Activated naive CD8-positive, alpha-beta T cell treated with anti-CD3 and anti-CD28 coated beads, Interleukin-2, amount 50 U/mL, for 16 hours (primary cell): ENCODE measurements around the gene PLVAP.
"Not testable (repeated sequence)": the region's sequence is repeated elsewhere in the genome, so short reads cannot be mapped to it uniquely, and the experiment has no call there.

Experiments used
- DNase-seq: peaks from one replicate; pipeline ENCODE4 v3.0.0-alpha.2; 2020; ENCODE audit warnings: low read depth, low spot score

PLVAP gene

DNA sequence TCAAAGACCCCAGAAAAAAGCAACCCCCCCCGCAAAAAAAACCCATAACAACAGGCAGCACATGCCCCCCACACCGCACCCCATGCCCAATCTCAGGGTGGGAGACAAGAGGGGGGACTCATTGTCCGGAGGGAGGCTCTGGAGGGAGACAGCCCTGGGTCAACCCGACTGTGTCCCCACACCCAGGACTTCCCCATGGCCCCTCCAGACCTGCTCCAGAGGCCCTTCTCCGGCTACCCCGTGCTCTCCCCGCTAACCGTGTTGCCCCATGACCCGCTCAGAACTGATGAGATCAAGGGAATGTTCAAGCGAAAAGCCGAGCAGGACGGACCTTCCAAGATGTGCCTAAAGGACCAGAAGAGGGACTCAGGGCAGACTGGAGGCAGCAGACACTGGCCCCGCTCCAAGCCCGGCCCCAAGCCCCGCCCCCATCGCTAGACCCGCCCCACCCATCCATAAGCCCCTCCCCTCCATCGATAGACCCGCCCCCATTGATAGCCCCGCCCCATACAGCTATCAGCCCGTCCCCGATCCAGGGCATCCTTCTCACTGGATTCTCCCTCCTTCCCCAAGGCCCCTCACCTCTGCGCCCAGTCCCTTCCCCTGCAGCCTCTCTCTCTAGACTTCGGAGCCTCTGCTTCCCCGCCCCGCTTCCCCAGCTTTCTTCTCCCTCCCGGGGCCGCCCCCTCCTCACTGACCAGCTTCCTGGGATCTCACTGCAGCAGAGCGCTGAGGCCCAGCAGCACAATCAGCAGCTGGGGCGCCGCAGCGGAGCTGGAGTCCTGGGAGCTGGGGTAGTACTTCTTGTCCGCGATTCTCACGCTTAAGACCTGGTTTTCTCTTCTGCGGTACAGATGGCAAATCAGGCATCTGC is 26.1 kb upstream of the PLVAP start:
- DNase-seq = no peak

DNA sequence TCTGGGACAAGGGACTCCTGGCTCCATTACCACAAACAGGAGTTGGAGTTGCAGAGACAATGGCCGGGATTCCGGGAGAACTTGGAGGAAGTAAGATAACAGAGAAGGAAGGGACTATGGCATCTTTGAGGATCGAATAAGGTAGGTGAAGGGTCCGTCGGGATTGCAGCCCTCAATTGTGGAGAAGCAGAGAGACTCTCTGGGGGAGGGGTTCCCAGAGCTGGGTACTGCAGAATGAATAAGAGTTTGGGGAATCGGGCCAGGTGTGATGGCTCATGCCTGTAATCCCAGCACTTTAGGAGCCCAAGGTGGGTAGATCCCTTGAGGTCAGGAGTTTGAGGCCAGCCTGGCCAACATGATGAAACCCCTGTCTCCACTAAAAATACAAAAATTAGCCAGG is 24.5 kb upstream of the PLVAP start:
- DNase-seq = no peak

DNA sequence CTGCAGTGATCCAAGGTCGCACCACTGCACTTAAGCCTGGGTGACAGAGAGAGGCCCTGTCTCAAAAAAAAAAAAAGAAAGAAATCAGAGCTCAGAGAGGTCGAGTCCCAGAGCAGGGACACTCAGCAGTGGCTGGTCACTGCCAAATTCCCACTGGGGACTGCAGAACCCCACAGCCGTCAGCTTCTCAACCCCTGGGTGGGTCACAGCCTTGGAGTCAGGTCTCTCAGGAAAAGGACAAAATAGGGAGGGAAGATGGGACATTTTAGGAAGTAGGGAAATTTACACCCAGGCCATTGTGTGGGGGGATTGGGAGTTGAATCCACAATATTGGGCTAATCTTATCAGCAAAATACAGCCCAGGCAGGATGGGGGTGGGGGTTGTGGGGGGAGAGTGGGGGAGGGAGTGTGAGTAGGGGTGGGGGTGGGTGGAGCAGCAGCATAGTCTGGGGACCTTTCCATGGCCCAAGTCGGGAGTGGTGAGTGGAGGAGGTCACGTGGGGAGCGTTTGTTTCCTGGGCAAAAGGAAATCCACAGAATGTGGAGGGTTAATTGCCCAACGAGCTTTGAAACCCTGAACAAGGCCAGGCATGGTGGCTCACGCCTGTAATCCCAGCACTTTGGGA is 21.9 kb upstream of the PLVAP start:
- DNase-seq = no peak

DNA sequence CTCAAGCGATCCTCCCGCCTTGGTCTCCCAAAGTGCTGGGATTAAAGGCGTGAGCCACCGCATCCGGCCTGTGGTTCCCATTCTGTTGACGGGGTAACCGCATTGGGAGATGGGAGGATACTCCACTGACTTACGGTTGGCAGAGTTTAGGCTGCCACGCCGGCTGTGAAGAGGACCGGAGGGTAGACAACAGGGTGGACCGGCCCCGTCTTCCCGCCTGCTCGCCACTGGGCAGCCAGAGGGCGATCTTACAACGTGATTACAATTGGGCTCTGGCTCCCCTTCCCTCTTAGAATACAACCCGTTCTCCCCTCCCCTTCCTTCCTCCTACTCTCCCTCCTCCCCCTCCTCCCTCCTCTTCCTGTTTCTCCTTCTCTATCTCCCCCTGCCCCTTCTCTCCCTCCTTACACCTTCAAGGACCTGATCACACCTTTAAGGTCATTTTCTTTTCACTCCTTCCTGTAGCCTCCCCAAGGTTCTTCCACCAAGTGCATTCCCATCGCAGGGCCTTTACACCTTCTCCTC is 17.8 kb upstream of the PLVAP start:
- DNase-seq = no peak

DNA sequence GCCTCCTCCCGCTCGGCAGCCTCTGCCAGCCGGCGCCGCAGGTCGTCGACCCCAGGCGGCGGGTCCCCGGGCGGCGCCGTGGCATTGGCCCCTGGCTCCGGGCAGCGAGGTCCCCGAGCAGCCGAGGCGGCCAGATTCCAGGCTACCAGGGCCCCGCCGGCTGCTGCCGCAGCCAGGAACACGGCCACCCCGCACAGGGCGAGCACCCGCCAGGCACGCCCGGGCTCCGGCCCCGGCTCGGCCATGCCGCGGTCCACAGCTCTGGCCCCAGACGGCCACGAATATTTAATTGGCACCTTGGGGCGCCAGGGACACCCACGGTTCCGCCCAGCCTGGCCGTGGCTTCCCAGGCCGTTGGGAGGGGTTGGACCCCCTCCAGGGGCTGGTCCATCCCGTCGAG is 16.8 kb upstream of the PLVAP start, which contains the start of gene CCDC194:
Gene CCDC194, minus strand, starts transcription at position 283 of the 400 bp plus-strand sequence. Its CDS starts 38 bp downstream, at position 245.
- DNase-seq = no peak

DNA sequence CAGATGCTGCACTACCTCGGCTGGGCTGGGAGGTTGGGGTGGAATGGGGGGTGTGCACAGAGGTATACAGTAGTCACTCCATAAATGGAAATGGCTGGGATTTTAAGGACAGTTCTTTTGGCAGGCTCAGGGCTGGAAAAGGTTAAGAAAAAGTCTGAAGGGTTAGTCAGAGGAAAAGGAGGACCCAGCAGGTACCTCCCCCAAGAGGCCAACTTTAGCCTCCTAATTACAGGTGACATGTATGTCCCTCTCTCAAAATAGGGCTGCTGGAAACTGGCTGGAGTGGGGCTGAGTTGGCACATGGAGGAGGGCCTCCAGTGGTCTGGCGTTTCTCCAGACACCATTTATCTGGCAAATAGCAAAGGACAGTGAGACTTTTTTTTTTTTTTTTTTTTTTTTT is 15.9 kb upstream of the PLVAP start:
- no peak for DNase-seq

DNA sequence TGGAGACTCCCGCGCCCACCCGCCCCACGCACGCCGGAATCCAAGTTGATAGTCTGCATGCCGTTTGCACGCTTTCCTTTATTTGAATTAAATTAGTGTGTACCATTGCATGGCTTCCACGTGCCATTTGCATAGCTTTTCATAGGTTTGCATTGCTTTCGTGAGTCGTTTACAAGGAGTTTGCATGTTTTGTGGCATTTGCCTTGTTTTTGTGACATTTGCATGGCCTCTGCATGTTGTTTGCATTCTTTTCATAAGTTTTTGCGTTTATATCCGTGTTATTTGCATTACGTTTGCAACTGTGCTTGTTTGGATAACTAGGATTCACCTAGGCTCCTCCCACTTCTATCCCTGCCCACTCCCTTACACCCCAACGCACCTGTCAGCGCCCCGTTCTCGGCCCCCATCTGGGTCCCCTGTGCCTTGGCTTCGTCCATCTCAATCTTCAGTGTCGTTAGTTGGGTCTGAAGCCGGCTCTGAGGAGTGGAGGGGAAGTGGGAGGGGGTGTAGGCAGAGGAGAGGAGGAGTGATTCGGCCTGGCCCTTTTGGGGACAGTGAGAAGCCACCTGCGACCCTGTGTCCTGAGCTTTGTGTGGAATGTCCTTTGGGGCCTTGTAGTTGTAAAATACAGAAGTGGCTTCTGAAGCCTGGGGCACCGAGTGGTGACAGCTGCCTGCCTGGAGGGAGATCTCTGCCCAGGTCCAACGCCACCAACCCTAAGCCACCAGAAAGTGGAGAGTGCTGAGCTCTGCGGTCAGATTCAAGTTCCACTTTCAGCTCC is 14.4 kb upstream of the PLVAP start:
- no peak for DNase-seq

DNA sequence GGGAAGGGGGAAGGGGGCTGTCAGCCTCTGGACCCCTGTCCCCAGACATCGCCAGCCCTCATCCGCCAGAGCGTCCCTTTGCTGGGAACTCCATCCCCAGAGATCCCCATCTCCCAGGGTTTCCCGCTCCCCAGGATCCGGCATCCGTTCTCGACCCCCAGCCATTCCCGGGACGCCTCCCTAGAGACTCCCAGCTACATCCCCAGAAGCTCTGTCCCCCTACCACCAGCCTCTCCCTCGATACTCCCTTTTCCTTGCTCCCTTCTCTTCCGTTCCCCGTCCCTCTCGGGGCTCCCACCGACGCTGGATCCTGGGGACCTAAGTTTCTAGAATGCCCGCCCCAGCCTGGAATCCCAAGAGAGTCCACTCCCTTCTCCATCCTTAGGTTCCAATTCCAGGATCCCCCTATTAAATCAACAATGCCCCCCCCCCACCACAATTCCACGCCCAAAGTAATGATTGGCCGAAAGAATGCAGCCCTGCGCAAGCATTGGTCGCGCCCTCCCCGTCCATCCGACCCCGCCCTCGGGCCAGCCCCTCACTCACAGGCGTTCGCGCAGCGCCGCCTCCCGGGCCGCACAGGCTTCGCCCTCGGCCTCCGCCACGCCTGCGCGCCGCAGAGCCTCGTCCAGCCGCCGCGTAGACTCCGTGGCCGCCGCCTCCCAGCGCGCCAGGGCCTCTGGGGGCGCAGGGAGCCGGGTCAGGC is 13.7 kb upstream of the PLVAP start:
- peak; percentile 90 for DNase-seq

DNA sequence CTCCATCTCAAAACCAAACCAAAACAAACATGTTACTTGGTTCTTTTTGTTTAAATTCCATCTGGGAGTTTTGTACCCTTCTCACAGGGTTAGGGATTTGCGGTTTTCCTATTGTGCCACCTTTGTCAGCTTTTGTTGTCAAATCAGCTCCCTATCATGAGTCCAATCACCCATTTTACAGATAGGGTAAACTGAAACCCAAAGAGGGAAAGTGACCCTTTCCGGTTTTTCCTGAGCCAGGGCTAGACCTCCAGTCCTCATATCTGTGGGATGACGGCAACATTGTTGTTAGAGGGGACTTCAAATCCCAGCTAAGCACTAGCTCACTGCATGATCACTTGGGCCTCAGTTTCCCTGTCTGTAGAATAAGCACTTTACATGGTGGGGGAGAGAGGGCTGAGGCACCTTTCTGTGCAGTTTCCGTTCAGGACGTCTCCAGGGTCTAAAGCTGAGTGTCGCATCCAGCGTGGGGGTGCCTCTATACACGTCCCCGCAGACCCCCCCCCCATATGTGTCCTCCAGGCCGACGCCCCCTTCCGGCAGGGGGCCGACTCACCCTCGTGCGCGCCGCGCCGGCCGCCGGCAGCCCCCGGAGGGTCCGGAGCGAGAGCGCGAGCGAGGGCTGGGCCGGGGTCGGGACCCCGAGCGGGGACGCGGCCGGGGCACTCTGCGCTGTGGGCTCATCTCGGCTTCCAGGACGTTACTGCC is 13.0 kb upstream of the PLVAP start:
- no peak for DNase-seq

DNA sequence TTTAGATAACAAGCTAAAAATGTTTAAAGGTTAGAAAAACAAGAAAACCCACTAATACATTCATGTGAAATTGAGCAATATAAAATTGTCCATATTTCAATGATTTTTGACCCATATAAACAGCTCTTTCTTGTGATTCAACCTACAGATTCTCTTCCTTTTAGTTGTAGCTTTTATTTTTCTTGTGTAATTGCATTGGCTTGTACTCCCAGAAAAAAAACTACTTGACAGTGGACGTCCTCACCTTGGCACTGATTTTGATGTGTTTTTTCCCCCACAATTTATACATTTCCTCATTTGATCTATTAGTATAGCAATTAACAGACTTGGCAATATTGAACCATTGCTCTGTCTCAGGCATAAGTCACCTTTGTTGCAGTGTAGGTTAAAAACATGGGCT is 12.1 kb upstream of the PLVAP start:
- DNase-seq = no peak

DNA sequence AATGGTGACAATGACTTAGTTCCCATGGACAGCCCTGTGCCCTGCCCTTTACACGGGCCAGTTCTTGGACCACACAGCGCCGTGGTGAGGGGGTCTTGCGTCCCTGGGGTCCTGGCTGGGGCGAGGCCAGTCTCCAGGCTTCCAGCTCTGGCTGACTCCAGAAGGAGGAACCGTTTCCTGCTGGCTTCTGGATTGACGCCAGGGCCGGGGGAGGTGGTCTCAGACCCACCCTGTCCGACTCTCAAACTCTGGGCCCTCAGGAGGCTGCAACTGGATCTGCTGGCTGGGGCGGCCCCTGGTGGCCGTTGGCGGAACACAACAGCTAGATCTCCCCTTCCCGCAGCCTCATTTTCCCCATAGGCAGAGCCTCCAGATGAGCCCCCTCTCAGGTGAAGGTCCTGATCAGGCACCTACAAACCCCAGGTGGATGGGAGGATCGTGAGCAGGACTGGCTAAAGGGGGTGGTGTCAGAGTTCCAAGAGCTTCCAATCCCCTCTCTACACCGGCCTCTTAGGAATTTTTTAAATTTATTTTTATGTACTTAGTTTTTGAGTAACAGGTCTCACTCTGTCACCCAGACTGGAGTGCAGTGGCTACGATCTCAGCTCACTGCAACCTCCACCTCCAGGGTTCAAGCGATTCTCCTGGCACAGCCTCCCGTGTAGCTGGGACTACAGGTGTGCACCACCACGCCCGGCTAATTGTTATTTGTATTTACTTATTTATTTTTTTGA is 8.9 kb upstream of the PLVAP start:
- DNase-seq = no peak

DNA sequence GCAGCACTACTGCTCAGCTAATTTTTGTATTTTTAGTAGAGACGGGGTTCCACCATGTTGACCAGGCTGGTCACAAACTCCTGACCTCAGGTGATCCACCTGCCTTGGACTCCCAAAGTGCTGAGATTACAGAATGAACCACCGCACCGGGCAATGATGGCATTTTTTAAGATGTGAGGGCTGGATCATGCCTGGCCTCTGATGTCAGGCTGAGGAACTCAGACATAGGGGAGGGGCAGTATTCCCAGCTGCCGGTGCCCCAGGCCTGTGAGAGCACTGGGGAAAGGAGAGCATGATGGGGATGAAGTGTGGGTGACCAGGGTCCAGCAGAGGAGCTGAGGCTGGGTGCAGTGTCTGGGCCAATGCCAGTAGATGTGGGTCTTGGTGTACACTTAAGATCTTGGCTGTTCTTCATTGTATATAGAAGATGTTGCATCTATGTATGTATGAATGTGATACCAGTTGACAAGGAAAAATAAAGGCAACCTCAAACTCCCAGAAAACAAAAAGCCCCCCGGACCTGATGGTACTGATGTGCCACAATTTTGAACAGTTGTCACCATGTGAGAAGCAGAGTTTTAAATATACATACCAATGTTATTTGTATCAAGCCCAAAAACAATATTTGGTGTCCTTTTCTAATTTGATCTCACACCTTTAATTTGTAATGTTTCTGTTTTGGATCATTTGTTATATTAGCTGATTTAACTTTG is 3.4 kb upstream of the PLVAP start:
- DNase-seq = no peak

DNA sequence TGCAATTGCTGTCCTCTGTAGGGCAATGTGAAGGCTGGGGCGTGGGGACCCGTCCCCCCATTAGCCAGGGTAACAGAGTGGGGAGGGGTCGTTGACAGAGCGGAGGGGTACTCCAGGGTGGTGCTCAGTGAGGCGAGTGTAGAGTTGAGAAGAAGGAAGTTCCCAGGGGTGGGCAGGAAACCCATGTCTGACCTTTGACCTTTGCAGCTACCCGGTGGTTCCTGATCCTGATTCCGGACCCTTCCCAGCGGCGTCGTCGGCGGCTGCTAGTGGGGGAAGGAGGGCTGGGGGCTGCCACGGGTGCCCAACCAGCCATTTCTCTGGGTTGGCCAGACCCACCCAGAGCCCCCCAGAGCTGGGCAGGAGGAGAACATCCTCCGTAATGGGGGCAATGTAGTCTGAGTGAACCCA is 2.1 kb upstream of the PLVAP start:
- DNase-seq = no peak

DNA sequence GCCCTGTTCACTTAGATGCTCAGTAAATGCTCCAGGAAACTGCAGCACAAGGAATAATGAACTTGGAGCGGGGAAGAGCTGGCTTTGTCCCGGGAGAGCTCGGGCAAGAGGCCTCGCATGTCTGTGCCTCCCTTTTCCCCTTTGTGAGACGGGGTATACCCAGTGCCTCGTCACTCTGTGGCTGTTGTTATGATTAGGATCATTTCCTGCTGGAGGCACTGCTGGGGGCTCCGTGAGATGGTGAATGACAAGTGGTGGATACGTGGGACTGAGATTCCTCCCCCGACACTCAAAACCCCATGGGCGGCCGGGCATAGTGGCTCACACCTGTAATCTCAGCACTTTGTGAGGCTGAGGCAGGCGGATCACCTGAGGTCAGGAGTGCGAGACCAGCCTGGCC is 1.1 kb upstream of the PLVAP start:
- no peak for DNase-seq

DNA sequence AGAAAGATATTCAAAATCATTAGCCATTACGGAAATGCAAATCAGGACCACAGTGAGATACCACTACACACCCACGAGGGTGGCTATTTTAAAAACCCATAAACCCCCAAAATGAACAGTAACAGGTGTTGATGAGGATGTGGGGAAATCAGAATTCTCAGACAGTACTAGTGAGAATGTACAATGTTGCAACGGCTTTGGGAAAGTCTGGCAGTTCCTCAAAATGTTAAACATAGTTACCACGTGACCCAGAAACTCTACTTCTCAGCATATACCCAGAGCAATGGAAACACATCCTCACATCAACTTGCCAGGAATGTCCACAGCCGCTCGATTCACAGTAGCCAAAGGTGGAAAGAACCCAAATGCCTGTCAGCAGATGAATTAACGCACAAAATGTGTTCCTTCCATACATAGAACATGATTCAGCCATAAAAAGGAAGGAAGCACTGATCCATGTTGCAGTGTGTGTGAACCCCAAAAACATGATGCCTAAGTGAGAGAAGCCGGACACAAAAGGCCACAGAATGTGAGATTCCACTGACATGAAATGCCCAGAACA is 7.0 kb downstream of the PLVAP start:
- DNase-seq = no peak

DNA sequence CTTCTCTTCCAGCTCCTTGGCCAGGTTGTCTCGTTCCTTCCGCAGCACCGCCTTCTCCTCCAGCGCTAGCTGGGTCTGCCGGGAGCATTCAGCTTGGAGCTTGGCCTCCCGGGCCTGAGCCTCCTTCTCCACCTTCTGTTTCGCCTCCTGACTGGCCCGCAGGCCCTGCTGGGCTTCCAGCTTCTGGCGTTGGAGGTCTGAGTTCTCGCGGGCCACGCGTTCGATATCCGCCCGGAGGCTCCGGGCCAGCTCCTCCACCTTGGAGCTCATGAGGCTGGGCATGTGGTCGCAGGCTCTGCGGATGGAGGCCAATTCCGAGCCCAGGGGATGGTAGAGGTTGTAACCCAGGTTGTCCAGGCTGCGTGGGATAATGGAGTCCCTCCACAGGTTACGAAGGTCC is 11.8 kb downstream of the PLVAP start:
- DNase-seq = no peak

DNA sequence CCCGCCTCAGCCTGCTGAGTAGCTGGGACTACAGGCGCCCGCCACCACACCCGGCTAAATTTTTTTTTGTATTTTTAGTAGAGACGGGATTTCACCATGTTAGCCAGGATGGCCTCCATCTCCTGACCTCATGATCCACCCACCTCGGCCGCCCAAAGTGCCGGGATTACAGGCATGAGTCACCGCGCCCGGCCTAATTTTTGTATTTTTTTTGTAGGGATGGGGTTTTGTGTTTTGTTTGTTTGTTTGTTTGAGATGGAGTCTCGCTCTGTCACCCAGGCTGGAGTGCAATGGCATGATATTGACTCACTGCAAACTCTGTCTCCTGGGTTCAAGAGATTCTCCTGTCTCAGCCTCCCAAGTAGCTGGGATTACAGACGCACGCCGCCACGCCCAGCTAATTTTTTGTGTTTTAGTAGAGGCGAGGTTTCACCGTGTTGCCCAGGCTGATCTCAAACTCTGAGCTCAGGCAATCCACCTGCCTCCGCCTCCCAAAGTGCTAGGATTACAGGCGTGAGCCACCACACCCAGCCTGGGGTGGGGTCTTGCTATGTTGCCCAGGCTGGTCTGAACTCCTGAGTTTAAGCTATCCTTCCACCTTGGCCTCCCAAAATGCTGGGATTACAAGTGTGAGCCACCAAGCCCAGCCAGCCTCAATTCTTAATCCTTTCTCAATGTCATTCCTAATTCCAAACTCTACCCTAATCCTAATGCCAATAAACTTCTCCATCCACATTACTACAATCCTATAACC is 13.1 kb downstream of the PLVAP start:
- DNase-seq = not testable (repeated sequence)
